Stimulated activated naive CD8-positive, alpha-beta T cell treated with anti-CD3 and anti-CD28 coated beads, Interleukin-15, Interleukin-2, amounts not matched to agents 100 ng/mL and 50 ng/mL, for 24 hours (primary cell): ENCODE measurements around the gene TP73.

Experiments used
- H3K27ac Mint-ChIP-seq: one replicate; pipeline ENCODE4 v1.8.0; 2021; ENCODE audit warnings: mild to moderate bottlenecking, mixed read lengths
- H3K27me3 Mint-ChIP-seq: one replicate; pipeline ENCODE4 v1.8.0; 2021; ENCODE audit warnings: mixed read lengths
- H3K36me3 Mint-ChIP-seq: one replicate; pipeline ENCODE4 v1.8.0; 2021; ENCODE audit warnings: low read depth, mixed read lengths
- H3K4me1 Mint-ChIP-seq: one replicate; pipeline ENCODE4 v1.8.0; 2021; ENCODE audit warnings: low read depth, mixed read lengths
- H3K4me3 Mint-ChIP-seq: one replicate; pipeline ENCODE4 v1.8.0; 2021; ENCODE audit warnings: mild to moderate bottlenecking, mixed read lengths
- H3K9me3 Mint-ChIP-seq: one replicate; pipeline ENCODE4 v1.8.0; 2021; ENCODE audit warnings: mixed read lengths

TP73 gene

GRCh38 chr1:3783651-3784474 lies 131.5 kb downstream of the TP73 start:
- no peaks in the 10 kb centered on the region for H3K9me3 Mint-ChIP-seq
- no peak overlapping the region for H3K27ac Mint-ChIP-seq
- H3K4me1 Mint-ChIP-seq, result peaks cover 17% of the 10 kb centered on the region
- peaks cover 55% of the 10 kb centered on the region for H3K36me3 Mint-ChIP-seq
- H3K4me3 Mint-ChIP-seq, result no peak overlapping the region
- no peaks in the 10 kb centered on the region for H3K27me3 Mint-ChIP-seq

- no peaks in the 10 kb centered on the region for H3K27me3 Mint-ChIP-seq
- no peak overlapping the region for H3K27ac Mint-ChIP-seq
- H3K4me3 Mint-ChIP-seq, result no peak overlapping the region
- H3K36me3 Mint-ChIP-seq, result peaks cover 53% of the 10 kb centered on the region
- peaks cover 21% of the 10 kb centered on the region for H3K4me1 Mint-ChIP-seq
- H3K9me3 Mint-ChIP-seq, result no peaks in the 10 kb centered on the region
These were observed 132.7 kb downstream of the TP73 start for GRCh38 chr1:3785045-3785444.

- H3K27ac Mint-ChIP-seq, result no peak overlapping the region
- no peaks in the 10 kb centered on the region for H3K27me3 Mint-ChIP-seq
- H3K36me3 Mint-ChIP-seq, result peaks cover 47% of the 10 kb centered on the region
- no peaks in the 10 kb centered on the region for H3K9me3 Mint-ChIP-seq
- H3K4me3 Mint-ChIP-seq, result no peak overlapping the region
- H3K4me1 Mint-ChIP-seq, result peaks cover 21% of the 10 kb centered on the region
These were observed 133.3 kb downstream of the TP73 start for GRCh38 chr1:3785456-3786157.
